ENCODE measurements around the gene MYO6. TPM values are rescaled to one million over a fixed set of nuclear protein-coding genes. Genes with fewer than 3 reads are reported as not detected.

The MYO6 gene
- total RNA-seq, 1 donor from 2014 or later = 0.23 TPM

GRCh38 chr6:75819776-75820487 is 70.9 kb downstream of the MYO6 start:
- Mint-ChIP-seq H3K27ac (no peak overlapping the region), H3K4me1 (no peaks in the 10 kb centered on the region), H3K4me3 (no peak overlapping the region), H3K27me3 (peaks cover 11% of the 10 kb centered on the region), H3K9me3 (no peaks in the 10 kb centered on the region), H3K36me3 (ENCODE audit: low read depth) (no peaks in the 10 kb centered on the region)
- DNase-seq = no peak
- intact Hi-C loops (cut with micrococcal nuclease) = no loop called here

DNA sequence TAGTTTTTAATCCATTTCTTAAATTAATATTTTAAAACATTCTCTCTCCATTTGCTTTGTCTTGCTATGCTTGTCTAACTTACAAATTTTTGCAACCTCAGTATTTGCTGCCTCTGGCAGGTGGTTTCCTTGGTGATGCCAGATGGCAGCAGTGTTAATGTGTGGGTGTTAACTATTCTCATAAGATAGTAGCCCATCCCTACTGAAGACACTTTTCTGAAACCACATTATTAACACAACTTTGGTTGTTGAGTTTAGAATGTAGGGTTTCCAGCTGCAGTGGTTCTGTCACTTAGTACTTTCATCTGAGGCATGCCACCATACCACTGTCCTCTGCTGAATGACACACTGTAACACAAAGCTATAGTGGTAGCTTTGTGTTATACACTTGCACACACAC is 75.1 kb downstream of the MYO6 start:
- no peaks in the 10 kb centered on the region for H3K36me3 Mint-ChIP-seq (ENCODE audit: low read depth)
- H3K27me3 Mint-ChIP-seq = peaks cover 12% of the 10 kb centered on the region
- H3K4me3 Mint-ChIP-seq = no peak overlapping the region
- H3K9me3 Mint-ChIP-seq = no peaks in the 10 kb centered on the region
- no peak for DNase-seq
- no peak overlapping the region for H3K27ac Mint-ChIP-seq
- H3K4me1 Mint-ChIP-seq = no peaks in the 10 kb centered on the region
- intact Hi-C loops (cut with micrococcal nuclease) = no loop called here

DNA sequence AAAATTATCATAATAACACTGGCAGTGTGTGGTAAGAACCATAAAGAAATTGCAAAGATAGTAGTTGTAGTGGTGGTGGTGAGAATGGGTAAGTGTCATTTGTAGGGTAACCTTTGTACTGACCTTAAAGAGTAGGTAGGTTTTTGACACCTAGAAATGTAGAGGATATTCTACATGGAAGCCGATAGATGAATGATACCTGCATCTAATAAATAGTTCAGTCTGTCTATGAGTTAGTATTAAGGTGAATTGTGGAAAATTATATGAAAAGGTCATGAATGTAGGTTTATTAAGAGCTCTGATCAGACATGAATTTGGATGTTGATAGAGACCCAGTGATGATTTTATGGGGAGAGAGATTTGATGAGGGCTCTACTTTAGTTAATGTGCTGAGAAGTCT is 78.1 kb downstream of the MYO6 start:
- H3K27me3 Mint-ChIP-seq = peaks cover 8% of the 10 kb centered on the region
- DNase-seq = no peak
- H3K4me1 Mint-ChIP-seq = peaks cover 4% of the 10 kb centered on the region
- H3K27ac Mint-ChIP-seq = no peak overlapping the region
- intact Hi-C loops (cut with micrococcal nuclease) = no loop called here
- no peaks in the 10 kb centered on the region for H3K36me3 Mint-ChIP-seq (ENCODE audit: low read depth)
- H3K4me3 Mint-ChIP-seq = no peak overlapping the region
- H3K9me3 Mint-ChIP-seq = no peaks in the 10 kb centered on the region

DNA sequence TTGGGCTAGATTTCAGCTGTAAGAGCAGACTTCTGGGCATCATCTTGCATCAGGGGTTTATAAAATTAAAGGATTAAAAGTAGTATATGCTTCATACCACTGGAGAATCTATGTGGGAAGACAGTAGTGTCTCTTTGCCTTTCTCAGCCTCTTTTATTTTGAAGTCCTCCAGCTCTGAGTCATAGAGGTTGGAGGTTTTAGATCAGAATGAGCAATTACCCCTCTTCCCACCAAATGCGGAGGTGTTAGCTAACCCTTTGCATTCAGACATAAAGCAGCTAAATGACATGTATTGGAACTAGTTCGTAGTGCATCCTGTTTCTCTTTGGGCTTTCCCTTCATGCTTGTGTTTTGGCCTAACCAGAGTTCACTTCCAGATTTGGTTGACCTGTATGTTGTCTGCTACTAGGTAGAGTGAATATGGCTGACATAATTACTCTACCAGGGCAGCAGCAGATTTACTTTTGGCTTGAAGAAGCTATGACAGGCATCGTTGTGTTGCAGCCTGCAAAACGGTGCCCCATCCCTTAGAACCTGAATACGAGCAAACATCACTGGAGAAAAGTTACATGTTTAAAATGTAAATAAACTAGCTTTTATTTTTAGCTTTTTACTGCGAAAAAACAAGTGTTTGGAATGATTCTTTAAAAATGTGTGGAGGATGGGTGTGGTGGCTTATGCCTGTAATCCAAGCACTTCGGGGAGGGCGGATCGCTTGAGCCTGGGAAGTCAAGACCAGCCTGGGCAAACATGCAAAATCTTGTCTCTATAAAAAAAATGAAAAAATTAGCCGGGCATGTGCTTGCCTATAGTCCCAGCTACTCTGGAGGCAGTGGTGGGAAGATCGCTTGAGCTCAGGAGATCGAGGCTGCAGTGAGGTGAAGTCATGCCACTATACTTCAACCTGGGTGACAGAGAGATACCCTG is 82.2 kb downstream of the MYO6 start:
- peak; percentile 59 for DNase-seq
- H3K9me3 Mint-ChIP-seq = no peaks in the 10 kb centered on the region
- no peak overlapping the region for H3K27ac Mint-ChIP-seq
- H3K27me3 Mint-ChIP-seq = peaks cover 3% of the 10 kb centered on the region
- no peak overlapping the region for H3K4me3 Mint-ChIP-seq
- no peaks in the 10 kb centered on the region for H3K36me3 Mint-ChIP-seq (ENCODE audit: low read depth)
- H3K4me1 Mint-ChIP-seq = peaks cover 4% of the 10 kb centered on the region
- intact Hi-C loops (cut with micrococcal nuclease) = loop anchor here (5.0 kb wide), 1 partner anchor 229 kb away; the partner anchor contains the start of gene SENP6

DNA sequence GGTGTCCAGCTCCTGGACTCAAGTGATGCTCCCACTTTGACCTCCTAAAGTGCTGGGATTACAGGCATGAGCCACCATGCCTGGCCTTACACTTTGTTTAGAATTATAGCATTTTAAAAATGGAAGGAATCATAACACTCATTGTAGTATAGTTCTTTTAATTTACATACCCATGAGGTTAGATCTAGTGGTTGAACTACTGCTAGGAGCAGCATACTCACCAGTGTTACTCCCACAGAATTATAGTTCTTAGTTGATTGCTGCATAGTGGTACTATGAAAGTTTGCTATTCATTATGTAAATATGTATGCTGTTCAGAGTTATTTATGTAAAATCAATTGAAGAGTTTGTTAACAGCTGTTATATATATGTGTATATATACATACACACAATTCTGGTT is 85.4 kb downstream of the MYO6 start:
- Mint-ChIP-seq H3K36me3 (ENCODE audit: low read depth) (no peaks in the 10 kb centered on the region), H3K27me3 (no peaks in the 10 kb centered on the region), H3K4me1 (peaks cover 4% of the 10 kb centered on the region), H3K4me3 (no peak overlapping the region), H3K9me3 (no peaks in the 10 kb centered on the region), H3K27ac (no peak overlapping the region)
- no peak for DNase-seq
- intact Hi-C loops (cut with micrococcal nuclease) = loop anchor here (5.0 kb wide), 1 partner anchor 232 kb away; the partner anchor contains the start of gene SENP6

- intact Hi-C loops (cut with micrococcal nuclease) = no loop called here
- no peak overlapping the region for H3K4me3 Mint-ChIP-seq
- no peaks in the 10 kb centered on the region for H3K9me3 Mint-ChIP-seq
- H3K36me3 Mint-ChIP-seq (ENCODE audit: low read depth) = no peaks in the 10 kb centered on the region
- peaks cover 2% of the 10 kb centered on the region for H3K27me3 Mint-ChIP-seq
- H3K27ac Mint-ChIP-seq = no peak overlapping the region
- DNase-seq = no peak
- no peaks in the 10 kb centered on the region for H3K4me1 Mint-ChIP-seq
These were observed 93.2 kb downstream of the MYO6 start for GRCh38 chr6:75842191-75842590.

DNA sequence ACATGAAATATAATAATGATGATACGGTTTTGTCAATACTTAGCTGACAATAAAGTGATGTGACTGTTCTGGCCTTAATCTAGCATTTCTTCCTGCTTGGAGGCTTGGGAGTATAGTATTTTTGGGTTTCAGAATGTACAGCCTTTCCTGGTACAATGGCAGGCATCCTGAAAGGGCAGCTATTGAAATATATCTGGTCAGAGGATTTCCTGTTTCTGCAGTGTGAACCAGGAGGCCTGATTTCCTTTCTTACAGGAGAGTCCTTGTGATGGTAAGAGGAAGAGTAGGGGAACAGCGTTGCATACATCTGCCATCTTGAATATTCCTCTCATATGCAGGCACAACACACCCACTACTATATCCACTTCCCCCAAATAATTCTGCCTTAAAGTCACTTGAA is 93.7 kb downstream of the MYO6 start:
- H3K27me3 Mint-ChIP-seq = peaks cover 3% of the 10 kb centered on the region
- intact Hi-C loops (cut with micrococcal nuclease) = no loop called here
- H3K4me1 Mint-ChIP-seq = no peaks in the 10 kb centered on the region
- no peak overlapping the region for H3K4me3 Mint-ChIP-seq
- no peak for DNase-seq
- no peaks in the 10 kb centered on the region for H3K9me3 Mint-ChIP-seq
- H3K27ac Mint-ChIP-seq = no peak overlapping the region
- no peaks in the 10 kb centered on the region for H3K36me3 Mint-ChIP-seq (ENCODE audit: low read depth)

GRCh38 chr6:75843396-75843795 is 94.4 kb downstream of the MYO6 start:
- Mint-ChIP-seq H3K4me1 (no peaks in the 10 kb centered on the region), H3K27me3 (peaks cover 6% of the 10 kb centered on the region), H3K27ac (no peak overlapping the region), H3K36me3 (ENCODE audit: low read depth) (no peaks in the 10 kb centered on the region), H3K9me3 (no peaks in the 10 kb centered on the region), H3K4me3 (no peak overlapping the region)
- intact Hi-C loops (cut with micrococcal nuclease) = no loop called here
- no peak for DNase-seq

DNA sequence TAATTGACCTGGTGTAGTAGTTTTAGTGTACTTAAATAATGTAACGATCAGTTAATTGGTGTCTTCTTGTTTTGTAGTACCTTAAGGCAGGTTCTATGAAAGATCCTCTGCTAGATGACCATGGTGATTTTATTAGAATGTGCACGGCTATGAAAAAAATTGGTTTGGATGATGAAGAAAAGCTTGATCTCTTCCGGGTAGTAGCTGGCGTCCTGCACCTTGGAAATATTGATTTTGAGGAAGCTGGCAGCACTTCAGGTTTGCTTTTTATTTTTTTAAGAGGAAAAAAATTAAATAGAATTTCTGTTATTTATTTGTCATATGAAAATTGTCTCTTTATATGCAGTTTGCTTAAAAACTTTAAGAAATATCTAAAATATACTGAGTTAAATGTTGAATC is 99.2 kb downstream of the MYO6 start:
- Mint-ChIP-seq H3K4me1 (no peaks in the 10 kb centered on the region), H3K36me3 (ENCODE audit: low read depth) (no peaks in the 10 kb centered on the region), H3K27me3 (peaks cover 8% of the 10 kb centered on the region), H3K27ac (no peak overlapping the region), H3K4me3 (no peak overlapping the region), H3K9me3 (no peaks in the 10 kb centered on the region)
- no peak for DNase-seq
- intact Hi-C loops (cut with micrococcal nuclease) = no loop called here

GRCh38 chr6:75849329-75850025 is 100.4 kb downstream of the MYO6 start:
- no peaks in the 10 kb centered on the region for H3K36me3 Mint-ChIP-seq (ENCODE audit: low read depth)
- no peaks in the 10 kb centered on the region for H3K9me3 Mint-ChIP-seq
- H3K27ac Mint-ChIP-seq = no peak overlapping the region
- no peak overlapping the region for H3K4me3 Mint-ChIP-seq
- DNase-seq = no peak
- peaks cover 8% of the 10 kb centered on the region for H3K27me3 Mint-ChIP-seq
- H3K4me1 Mint-ChIP-seq = no peaks in the 10 kb centered on the region
- intact Hi-C loops (cut with micrococcal nuclease) = no loop called here

- Mint-ChIP-seq H3K4me3 (no peak overlapping the region), H3K27ac (no peak overlapping the region), H3K27me3 (peaks cover 8% of the 10 kb centered on the region), H3K9me3 (no peaks in the 10 kb centered on the region), H3K4me1 (no peaks in the 10 kb centered on the region), H3K36me3 (ENCODE audit: low read depth) (no peaks in the 10 kb centered on the region)
- DNase-seq = no peak
- intact Hi-C loops (cut with micrococcal nuclease) = no loop called here
These were observed 101.2 kb downstream of the MYO6 start for GRCh38 chr6:75850026-75850833.

- intact Hi-C loops (cut with micrococcal nuclease) = no loop called here
- H3K4me3 Mint-ChIP-seq = no peak overlapping the region
- no peaks in the 10 kb centered on the region for H3K9me3 Mint-ChIP-seq
- DNase-seq = no peak
- no peak overlapping the region for H3K27ac Mint-ChIP-seq
- H3K36me3 Mint-ChIP-seq (ENCODE audit: low read depth) = no peaks in the 10 kb centered on the region
- H3K4me1 Mint-ChIP-seq = no peaks in the 10 kb centered on the region
- H3K27me3 Mint-ChIP-seq = peaks cover 4% of the 10 kb centered on the region
These were observed 103.7 kb downstream of the MYO6 start for GRCh38 chr6:75852721-75853120.

DNA sequence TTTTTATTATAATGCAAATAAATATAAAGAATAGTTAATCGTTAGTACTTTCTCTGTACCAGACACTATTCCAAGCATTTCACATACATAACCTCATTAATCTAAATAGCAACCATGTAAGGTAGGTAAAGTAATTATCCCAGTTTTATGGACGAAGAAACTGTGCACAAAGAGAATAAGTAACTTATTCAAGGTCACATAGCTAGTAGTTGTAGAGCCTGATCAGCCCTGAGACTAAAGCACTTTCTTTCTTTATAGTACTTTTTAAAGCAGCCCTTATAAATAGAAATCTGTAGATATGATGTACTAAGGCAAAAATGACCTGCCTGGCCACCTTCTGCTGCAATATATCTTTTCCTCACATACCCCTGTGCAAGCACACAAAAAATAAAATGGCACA is 104.8 kb downstream of the MYO6 start:
- Mint-ChIP-seq H3K9me3 (no peaks in the 10 kb centered on the region), H3K4me1 (no peaks in the 10 kb centered on the region), H3K4me3 (no peak overlapping the region), H3K27me3 (peaks cover 2% of the 10 kb centered on the region), H3K27ac (no peak overlapping the region), H3K36me3 (ENCODE audit: low read depth) (no peaks in the 10 kb centered on the region)
- intact Hi-C loops (cut with micrococcal nuclease) = no loop called here
- no peak for DNase-seq

Data from activated CD4-positive, alpha-beta T cell treated with anti-CD3 and anti-CD28 coated beads, Interleukin-2, amount 10 ng/mL, durations not matched to agents 24 days and 14 days (primary cell).